ENCODE measurements around the gene PLEKHN1.

DNA sequence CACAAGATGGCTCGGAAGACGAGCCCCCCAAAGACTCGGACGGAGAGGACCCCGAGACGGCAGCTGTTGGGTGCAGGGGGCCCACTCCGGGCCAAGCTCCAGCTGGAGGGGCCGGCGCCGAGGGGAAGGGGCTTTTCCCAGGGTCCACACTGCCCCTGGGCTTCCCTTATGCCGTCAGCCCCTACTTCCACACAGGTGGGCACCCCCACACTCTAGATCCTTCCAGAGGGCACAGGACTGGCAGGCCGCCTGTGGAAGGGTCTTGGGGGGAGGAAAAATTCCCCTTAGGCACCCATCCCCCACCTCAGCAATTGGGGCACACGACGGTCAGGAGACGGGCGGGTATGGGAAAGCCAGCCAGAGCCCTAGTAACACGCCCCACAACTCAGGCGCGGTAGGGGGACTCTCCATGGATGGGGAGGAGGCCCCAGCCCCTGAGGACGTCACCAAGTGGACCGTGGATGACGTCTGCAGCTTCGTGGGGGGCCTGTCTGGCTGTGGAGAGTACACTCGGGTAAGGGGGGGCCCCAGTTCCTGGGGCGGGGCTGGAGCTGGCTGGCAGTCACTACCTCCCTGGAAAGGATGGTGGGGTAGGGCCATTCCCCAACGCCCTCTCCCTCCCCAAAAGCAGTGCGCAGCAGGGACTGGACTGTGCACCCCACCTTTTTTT lies 23.3 kb upstream of the PLEKHN1 start:
- peak in 2 of 3 donors; percentile 16 to 22 for TF ChIP-seq POLR2A (IDR thresholded peaks at IDR 0.05)
- TF ChIP-seq, protein P1, sequence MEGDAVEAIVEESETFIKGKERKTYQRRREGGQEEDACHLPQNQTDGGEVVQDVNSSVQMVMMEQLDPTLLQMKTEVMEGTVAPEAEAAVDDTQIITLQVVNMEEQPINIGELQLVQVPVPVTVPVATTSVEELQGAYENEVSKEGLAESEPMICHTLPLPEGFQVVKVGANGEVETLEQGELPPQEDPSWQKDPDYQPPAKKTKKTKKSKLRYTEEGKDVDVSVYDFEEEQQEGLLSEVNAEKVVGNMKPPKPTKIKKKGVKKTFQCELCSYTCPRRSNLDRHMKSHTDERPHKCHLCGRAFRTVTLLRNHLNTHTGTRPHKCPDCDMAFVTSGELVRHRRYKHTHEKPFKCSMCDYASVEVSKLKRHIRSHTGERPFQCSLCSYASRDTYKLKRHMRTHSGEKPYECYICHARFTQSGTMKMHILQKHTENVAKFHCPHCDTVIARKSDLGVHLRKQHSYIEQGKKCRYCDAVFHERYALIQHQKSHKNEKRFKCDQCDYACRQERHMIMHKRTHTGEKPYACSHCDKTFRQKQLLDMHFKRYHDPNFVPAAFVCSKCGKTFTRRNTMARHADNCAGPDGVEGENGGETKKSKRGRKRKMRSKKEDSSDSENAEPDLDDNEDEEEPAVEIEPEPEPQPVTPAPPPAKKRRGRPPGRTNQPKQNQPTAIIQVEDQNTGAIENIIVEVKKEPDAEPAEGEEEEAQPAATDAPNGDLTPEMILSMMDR (IDR thresholded peaks at IDR 0.05), result no peak
